Upper lobe of left lung (tissue), 6 donors: ENCODE results near the gene RAVER2. TPM values are rescaled to one million over a fixed set of nuclear protein-coding genes. Genes with fewer than 3 reads are reported as not detected.

Experiments
- ATAC-seq, 2 donors: fragments of 200-7000 bp; cut with Tn5 transposase; one replicate each; pipeline ENCODE4 v1.9.1; 2022; ENCODE audit warnings: mild to moderate bottlenecking in 2 of 2, moderate library complexity in 2 of 2; ENCODE audit not compliant: low FRiP score in 2 of 2
- DNase-seq, 2 donors: peaks; one replicate each; pipeline ENCODE4 v3.0.0-alpha.2; 2019 to 2020
- H3K27ac ChIP-seq, 4 donors: fragments of 200-600 bp; sonication (generic); one replicate each; pipeline ENCODE4 v1.5.1; 2016 to 2019
- H3K27me3 ChIP-seq, 4 donors: fragments of 200-600 bp; sonication (generic); one replicate each; pipeline ENCODE4 v1.5.1; 2017 to 2019
- H3K36me3 ChIP-seq, 4 donors: fragments of 200-600 bp; sonication (generic); one replicate each; pipeline ENCODE4 v1.5.1; 2016 to 2019
- H3K4me1 ChIP-seq, 4 donors: fragments of 200-600 bp; sonication (generic); one replicate each; pipeline ENCODE4 v1.5.1; 2018 to 2019
- H3K4me3 ChIP-seq, 4 donors: fragments of 200-600 bp; sonication (generic); one replicate each; pipeline ENCODE4 v1.5.1; 2017 to 2019; ENCODE audit warnings: mild to moderate bottlenecking in 2 of 4, moderate library complexity in 1 of 4
- H3K9me3 ChIP-seq, 4 donors: fragments of 200-600 bp; sonication (generic); one replicate each; pipeline ENCODE4 v1.5.1; 2018 to 2019
- EP300 ChIP-seq, 4 donors: sonication (generic); formaldehyde crosslinking; IDR thresholded peaks; one replicate each; pipeline ENCODE4 v1.5.1; 2017; ENCODE audit warnings: antibody characterized with exemption in 4 of 4, control low read depth in 2 of 4
- POLR2A ChIP-seq, 4 donors: fragments of 450-650 bp; IDR thresholded peaks; one replicate each; pipeline ENCODE4 v1.5.1; 2016 to 2017; ENCODE audit warnings: antibody characterized with exemption in 4 of 4, mild to moderate bottlenecking in 2 of 4
- POLR2AphosphoS5 ChIP-seq, 2 donors: sonication (generic); formaldehyde crosslinking; IDR thresholded peaks; one replicate each; pipeline ENCODE4 v1.5.1; 2017; ENCODE audit warnings: antibody characterized with exemption in 2 of 2
- whole genome bisulfite sequencing, 2 donors: methylation state at CpG; one replicate each; pipeline ENCODE4 v1.1.5; 2017 to 2018; 5-methylcytosine and 5-hydroxymethylcytosine counted together
- total RNA-seq, 6 donors: library from RNA; depleted of rRNA in 4 of 6; stranded (reverse); fragments of >200 nt in 4 of 6; gene quantifications; one replicate each; pipeline versions ENCODE4 v1.1.0 to v1.2.1, GENCODE V29; 2016 to 2021
- TF ChIP-seq, protein P1 (sequence below), 6 experiments: fragments of 450-650 bp in 4 of 6; fragments of 200-600 bp in 2 of 6; sonication (generic) in 2 of 6; IDR thresholded peaks; one replicate each; pipeline ENCODE4 v1.5.1; 2016 to 2019; ENCODE audit warnings: antibody characterized with exemption in 6 of 6
- donor health status: DM: no; HTN: no; CAD: no; lungs with moderate emphysema.
- donor health status: DM: no; HTN: yes; CAD: no; lungs with severe emphysema.

Gene RAVER2
- total RNA-seq, 6 donors from 2014 or later, result 7.3 to 15.0 (median 9.1) TPM

DNA sequence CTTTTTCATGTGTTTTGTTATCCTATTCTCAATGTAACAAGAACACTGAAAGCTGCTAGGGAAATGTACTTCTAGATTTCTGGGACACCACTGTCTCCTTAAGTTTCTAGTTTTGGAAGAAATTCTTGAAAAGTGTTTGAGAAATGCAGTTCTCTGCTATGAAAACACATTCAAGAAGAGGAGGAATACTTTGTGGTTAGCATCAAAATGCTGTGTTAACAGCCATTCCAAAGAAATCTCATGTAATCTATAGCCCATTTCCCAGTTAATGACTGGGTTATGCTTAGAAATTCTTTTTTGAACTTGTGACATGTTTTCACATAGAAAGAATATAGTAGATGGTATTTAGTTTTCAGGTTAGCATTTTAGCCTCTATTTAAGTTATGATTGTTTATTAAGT lies 6.0 kb downstream of the RAVER2 start:
- Histone ChIP-seq H3K27ac (no peak overlapping the region), H3K36me3 (no peaks in the 10 kb centered on the region), H3K9me3 (no peaks in the 10 kb centered on the region), H3K27me3 (no peaks in the 10 kb centered on the region), H3K4me1 (peaks cover 18 to 23% (median 22%) of the 10 kb centered on the region in 4 donors), H3K4me3 (no peak overlapping the region)
- DNase-seq (no peak), ATAC-seq (no peak)
- no peak for TF ChIP-seq POLR2A (IDR thresholded peaks at IDR 0.05)
- TF ChIP-seq EP300 (IDR thresholded peaks at IDR 0.05), result no peak
- TF ChIP-seq, protein P1, sequence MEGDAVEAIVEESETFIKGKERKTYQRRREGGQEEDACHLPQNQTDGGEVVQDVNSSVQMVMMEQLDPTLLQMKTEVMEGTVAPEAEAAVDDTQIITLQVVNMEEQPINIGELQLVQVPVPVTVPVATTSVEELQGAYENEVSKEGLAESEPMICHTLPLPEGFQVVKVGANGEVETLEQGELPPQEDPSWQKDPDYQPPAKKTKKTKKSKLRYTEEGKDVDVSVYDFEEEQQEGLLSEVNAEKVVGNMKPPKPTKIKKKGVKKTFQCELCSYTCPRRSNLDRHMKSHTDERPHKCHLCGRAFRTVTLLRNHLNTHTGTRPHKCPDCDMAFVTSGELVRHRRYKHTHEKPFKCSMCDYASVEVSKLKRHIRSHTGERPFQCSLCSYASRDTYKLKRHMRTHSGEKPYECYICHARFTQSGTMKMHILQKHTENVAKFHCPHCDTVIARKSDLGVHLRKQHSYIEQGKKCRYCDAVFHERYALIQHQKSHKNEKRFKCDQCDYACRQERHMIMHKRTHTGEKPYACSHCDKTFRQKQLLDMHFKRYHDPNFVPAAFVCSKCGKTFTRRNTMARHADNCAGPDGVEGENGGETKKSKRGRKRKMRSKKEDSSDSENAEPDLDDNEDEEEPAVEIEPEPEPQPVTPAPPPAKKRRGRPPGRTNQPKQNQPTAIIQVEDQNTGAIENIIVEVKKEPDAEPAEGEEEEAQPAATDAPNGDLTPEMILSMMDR (IDR thresholded peaks at IDR 0.05), result no peak
- no peak for TF ChIP-seq POLR2AphosphoS5 (IDR thresholded peaks at IDR 0.05)

DNA sequence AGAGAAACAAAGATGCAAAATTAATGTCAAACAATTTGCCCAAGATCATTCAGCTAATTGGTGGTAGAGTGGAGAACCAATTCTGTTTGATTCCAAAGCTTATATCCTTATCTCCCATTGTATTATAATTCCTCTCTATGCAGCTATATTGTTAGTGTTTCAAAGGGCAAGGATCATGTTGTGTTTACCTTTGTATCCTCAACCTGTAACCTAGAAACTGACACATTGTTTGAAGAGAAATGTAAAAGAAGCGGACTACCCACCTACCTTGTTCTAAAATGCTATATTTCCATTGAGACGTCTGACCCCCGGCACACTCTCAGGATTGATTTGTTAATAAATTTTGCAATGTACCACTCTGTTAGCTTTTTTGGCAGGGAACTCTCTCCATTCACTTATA lies 9.3 kb downstream of the RAVER2 start:
- no peak for TF ChIP-seq EP300 (IDR thresholded peaks at IDR 0.05)
- no peak for TF ChIP-seq POLR2A (IDR thresholded peaks at IDR 0.05)
- TF ChIP-seq, protein P1 (IDR thresholded peaks at IDR 0.05), result no peak
- TF ChIP-seq POLR2AphosphoS5 (IDR thresholded peaks at IDR 0.05), result no peak
- Histone ChIP-seq H3K9me3 (no peaks in the 10 kb centered on the region), H3K27me3 (no peaks in the 10 kb centered on the region), H3K27ac (peak overlapping the region in 1 of 4 donors; percentile 57), H3K4me1 (peaks cover 7 to 17% (median 8%) of the 10 kb centered on the region in 4 donors), H3K4me3 (no peak overlapping the region), H3K36me3 (no peaks in the 10 kb centered on the region)
- ATAC-seq (no peak), DNase-seq (no peak)
- 69 to 72% methylated on average over 3 of the region's 3 CpGs for WGBS, 2 donors

DNA sequence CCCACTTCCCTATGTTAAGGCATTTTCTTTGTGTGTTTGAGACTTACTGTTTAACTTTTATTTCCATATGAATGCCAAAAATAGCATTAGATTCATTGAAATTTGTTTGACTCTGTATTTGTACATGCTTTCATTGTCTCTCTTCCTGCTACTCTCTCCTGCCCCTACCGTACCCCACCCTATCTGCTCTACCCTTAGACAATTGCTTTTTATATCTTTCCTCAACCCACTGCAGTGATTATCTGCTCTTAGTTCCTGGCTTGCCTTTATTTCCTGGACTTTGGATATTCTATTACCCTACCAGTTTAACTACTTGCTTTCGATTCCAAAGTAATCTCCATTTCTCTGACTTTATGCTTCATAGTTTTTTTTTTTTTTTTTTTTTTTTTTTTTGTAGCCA lies 10.5 kb downstream of the RAVER2 start:
- H3K27ac ChIP-seq, result peak overlapping the region in 3 of 4 donors; percentile 0 to 57 (median 26)

DNA sequence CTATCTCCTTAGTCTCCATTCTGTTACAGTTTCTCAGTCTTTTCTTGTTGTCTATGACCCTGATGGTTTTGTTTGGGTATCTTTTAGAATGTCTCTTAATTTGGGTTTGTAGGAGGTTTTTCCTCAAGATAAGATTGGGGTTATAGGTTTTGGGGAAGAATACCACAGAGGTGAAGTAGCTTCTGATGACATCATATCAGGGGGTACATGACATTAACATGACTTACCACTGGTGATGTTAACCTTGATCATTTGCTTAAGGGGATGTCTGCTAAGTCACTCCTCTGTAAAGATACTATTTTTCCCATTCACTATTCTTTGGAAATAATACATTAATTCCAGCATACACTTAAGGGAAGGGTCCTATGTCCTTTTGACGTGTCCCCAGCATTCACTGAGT lies 11.9 kb downstream of the RAVER2 start:
- no peaks in the 10 kb centered on the region for H3K27me3 ChIP-seq
- no peaks in the 10 kb centered on the region for H3K36me3 ChIP-seq
- 81 to 90% methylated on average over 1 of the region's 1 CpG for WGBS, 2 donors
- no peak overlapping the region for H3K4me3 ChIP-seq
- H3K4me1 ChIP-seq, result peaks cover 0 to 12% (median 8%) of the 10 kb centered on the region in 4 donors
- ATAC-seq (no peak), DNase-seq (no peak)
- H3K27ac ChIP-seq, result no peak overlapping the region
- TF ChIP-seq, protein P1 (IDR thresholded peaks at IDR 0.05), result no peak
- TF ChIP-seq EP300 (IDR thresholded peaks at IDR 0.05) (no peak), POLR2AphosphoS5 (IDR thresholded peaks at IDR 0.05) (no peak), POLR2A (IDR thresholded peaks at IDR 0.05) (no peak)
- H3K9me3 ChIP-seq, result no peaks in the 10 kb centered on the region

More for the DNA sequence above, 10.5 kb downstream of the RAVER2 start:
- 44 to 60% methylated on average over 2 of the region's 2 CpGs for WGBS, 2 donors
- TF ChIP-seq EP300 (IDR thresholded peaks at IDR 0.05), result no peak
- TF ChIP-seq POLR2A (IDR thresholded peaks at IDR 0.05), result no peak
- no peak for TF ChIP-seq POLR2AphosphoS5 (IDR thresholded peaks at IDR 0.05)
- TF ChIP-seq, protein P1 (IDR thresholded peaks at IDR 0.05), result no peak
- Histone ChIP-seq H3K4me3 (no peak overlapping the region), H3K36me3 (no peaks in the 10 kb centered on the region), H3K27me3 (no peaks in the 10 kb centered on the region), H3K4me1 (peaks cover 7 to 15% (median 8%) of the 10 kb centered on the region in 4 donors), H3K9me3 (no peaks in the 10 kb centered on the region)
- DNase-seq (no peak), ATAC-seq (no peak)

DNA sequence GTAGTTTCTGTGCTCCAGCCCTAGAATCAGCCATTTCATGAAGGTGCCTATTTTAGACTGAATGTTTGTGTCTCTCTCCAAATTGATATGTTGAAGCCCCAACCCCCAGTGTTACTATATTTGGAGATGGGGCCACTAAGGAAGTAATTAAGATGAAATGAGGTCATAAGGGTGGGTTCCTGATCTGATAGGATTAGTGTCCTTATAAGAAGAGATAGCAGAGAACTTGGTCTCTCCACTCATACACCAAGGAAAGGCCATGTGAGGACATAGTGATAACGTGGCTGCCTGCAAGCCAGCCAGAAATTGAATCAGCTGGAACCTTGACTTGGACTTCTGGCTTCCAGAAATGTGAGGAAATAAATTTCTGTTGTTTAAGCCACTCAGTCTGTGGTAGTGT lies 12.3 kb downstream of the RAVER2 start:
- Histone ChIP-seq H3K9me3 (no peaks in the 10 kb centered on the region), H3K36me3 (no peaks in the 10 kb centered on the region), H3K4me1 (peaks cover 0 to 12% (median 8%) of the 10 kb centered on the region in 4 donors), H3K27ac (peak overlapping the region in 1 of 4 donors; percentile 6), H3K4me3 (no peak overlapping the region), H3K27me3 (no peaks in the 10 kb centered on the region)
- WGBS, 2 donors, result 44 to 67% methylated on average over 1 of the region's 1 CpG
- TF ChIP-seq, protein P1 (IDR thresholded peaks at IDR 0.05), result no peak
- TF ChIP-seq POLR2AphosphoS5 (IDR thresholded peaks at IDR 0.05) (no peak), POLR2A (IDR thresholded peaks at IDR 0.05) (no peak), EP300 (IDR thresholded peaks at IDR 0.05) (no peak)
- no peak for ATAC-seq
- DNase-seq, result no peak
